GM21526 (cell line): Measurements from ENCODE around the gene IARS2.
"Not testable (repeated sequence)": the region's sequence is repeated elsewhere in the genome, so short reads cannot be mapped to it uniquely, and the experiment has no call there.

Experiments used
- ATAC-seq: cut with Tn5 transposase; IDR thresholded peaks from one replicate; pipeline ENCODE4 v1.9.1; 2021; ENCODE audit warnings: moderate library complexity; ENCODE audit not compliant: unreplicated experiment, low FRiP score

The IARS2 gene

GRCh38 chr1:220160027-220160426 is 66.1 kb downstream of the IARS2 start:
- ATAC-seq, result no peak

GRCh38 chr1:220164116-220164515 is 70.2 kb downstream of the IARS2 start:
- ATAC-seq, result no peak

GRCh38 chr1:220164517-220164916 is 70.6 kb downstream of the IARS2 start:
- ATAC-seq, result no peak

- ATAC-seq, result no peak
Observed at GRCh38 chr1:220166853-220167252, 72.9 kb downstream of the IARS2 start.

GRCh38 chr1:220169887-220170286 is 76.0 kb downstream of the IARS2 start:
- not testable (repeated sequence) for ATAC-seq

- no peak for ATAC-seq
Observed at GRCh38 chr1:220170836-220171526, 77.0 kb downstream of the IARS2 start.

GRCh38 chr1:220176540-220176939 is 82.6 kb downstream of the IARS2 start:
- ATAC-seq, result no peak

- no peak for ATAC-seq
Observed at GRCh38 chr1:220182111-220182510, 88.2 kb downstream of the IARS2 start.

- ATAC-seq, result no peak
Observed at GRCh38 chr1:220182656-220183055, 88.7 kb downstream of the IARS2 start.

- no peak for ATAC-seq
Observed at GRCh38 chr1:220184506-220184905, 90.6 kb downstream of the IARS2 start.

GRCh38 chr1:220186752-220187151 is 92.8 kb downstream of the IARS2 start:
- no peak for ATAC-seq

- no peak for ATAC-seq
Observed at GRCh38 chr1:220188538-220188937, 94.6 kb downstream of the IARS2 start.

- no peak for ATAC-seq
Observed at GRCh38 chr1:220189750-220190347, 95.9 kb downstream of the IARS2 start.

GRCh38 chr1:220195701-220196100 is 101.8 kb downstream of the IARS2 start:
- no peak for ATAC-seq
